Measurements from ENCODE around the gene ZNF441.
"Not testable (repeated sequence)": the region's sequence is repeated elsewhere in the genome, so short reads cannot be mapped to it uniquely, and the experiment has no call there.

The ZNF441 gene

DNA sequence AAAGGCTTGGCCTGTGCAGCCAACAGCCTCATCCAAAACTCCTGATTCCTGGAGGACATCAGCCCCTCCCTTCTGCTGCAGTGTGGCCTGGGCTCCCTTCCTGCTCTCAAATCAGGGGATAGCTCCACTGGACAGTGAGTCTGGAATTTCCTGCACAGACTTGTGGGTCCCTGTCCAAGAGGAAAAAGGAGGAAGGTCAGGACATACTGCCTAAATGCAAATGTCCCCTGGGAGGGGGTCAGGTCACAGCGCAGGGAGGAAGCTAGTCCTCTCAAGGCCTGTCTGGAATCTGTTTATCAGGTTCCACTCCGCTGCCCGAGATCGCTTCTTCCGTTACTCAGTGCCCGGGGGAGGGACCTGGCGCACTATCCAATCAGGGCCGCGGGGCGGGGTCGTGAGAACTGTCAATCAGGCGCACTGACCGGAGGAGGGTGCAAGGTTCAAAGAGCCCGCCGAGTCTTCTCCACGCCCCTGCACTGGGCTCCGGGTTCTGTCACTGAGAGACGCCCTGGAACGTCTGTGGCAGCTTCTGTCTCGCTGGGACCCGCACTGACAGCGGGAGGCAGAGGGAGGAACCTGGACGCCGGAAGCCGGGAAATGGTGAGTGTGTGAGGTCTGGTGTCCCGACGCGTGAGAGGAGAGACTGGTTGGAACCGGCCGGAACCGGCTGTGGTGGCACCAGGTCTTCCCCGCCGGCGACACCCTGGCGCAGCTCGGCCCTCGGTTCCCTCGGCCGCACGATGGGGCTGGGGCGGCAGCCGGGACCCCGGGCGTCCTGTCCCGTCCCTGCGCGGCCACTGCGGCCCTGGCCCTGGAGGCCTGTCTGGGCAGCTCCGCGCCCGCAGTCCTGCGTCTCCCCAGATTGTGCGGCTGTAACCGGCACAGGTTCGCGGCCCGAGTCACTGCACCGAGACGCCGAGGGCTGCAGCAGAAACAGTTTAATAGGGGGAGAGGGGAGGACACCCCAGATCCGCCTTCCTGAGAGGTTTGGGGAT is at the start of gene ZNF441:
ZNF441 (plus strand) TSS at position 404 of the 995 bp plus-strand sequence; CDS start at position 598, 194 bp downstream.
- peak; percentile 95 for DNase-seq (ENCODE audit: low spot score)

DNA sequence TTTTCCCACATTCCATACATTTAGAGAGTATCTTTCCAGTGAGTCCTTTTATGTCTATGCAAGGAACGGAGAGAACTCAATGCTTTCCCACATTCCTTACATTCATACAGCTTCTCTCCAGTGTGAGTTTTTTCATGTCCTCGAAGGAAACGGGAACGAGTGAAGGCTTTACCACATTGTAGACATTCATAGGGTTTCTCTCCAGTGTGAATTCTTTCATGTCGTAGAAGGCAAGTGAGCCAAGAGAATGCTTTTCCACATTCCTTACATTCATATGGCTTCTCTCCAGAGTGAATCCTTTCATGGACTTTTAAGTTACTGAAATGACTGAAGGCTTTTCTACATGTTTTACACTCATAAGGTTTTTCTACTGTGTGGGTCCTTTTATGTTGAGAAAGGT is 45.1 kb upstream of the ZNF441 start:
- no peak for DNase-seq (ENCODE audit: low spot score)

DNA sequence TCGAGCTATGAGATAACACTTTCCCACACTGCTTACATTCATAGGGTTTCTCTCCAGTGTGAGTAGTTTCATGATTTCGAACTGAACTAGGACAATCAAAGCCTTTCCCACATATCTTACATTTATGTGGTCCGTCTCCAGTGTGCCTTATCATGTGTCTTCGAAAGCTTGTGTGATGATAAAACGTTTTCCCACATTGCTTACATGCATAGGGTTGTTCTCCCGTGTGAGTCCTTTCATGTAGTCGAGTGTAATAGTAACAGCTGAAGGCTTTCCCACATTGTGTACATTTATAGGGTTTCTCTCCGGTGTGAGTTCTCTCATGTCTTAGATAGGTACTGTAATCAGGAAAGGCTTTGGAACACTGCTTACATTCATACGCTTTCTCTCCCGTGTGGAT is 44.4 kb upstream of the ZNF441 start:
- no peak for DNase-seq (ENCODE audit: low spot score)

DNA sequence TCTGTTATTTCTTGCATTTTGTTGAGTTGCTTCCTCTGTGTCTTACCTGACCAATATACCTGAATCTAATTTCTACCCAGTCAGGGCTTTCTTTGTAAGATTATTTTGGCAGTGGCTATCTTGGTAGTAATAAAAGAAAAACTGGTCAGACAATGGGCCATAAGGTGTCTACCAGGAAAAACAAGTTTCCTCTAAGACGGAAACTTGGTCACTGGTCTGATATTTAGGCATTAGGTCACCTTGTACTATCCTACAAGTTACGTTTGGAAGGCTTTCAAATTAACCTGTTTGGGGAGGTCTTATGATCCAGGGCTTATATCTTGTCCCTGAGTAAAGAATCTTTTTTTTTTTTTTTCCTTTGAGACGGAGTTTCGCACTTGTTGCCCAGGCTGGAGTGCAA is 37.2 kb upstream of the ZNF441 start:
- DNase-seq (ENCODE audit: low spot score), result no peak

DNA sequence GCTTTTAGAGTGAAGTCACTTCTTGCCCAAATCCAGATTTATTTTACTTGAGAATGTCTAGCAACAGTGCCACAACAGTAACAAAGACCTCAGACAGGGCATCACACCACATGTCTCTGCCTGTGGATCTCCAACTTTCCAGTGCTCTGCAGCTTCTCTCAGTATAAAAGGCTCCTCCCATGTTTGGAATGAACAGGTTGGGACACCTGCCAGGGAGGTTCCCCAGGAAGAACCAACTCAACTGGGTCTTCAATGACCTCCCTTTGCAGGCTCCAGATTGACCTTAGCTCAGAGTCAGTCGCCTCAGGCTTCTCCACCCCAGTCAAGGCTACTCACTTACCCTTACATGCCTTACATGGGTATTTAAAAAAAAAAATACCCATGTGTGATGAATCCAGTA is 31.4 kb upstream of the ZNF441 start:
- DNase-seq (ENCODE audit: low spot score), result no peak

DNA sequence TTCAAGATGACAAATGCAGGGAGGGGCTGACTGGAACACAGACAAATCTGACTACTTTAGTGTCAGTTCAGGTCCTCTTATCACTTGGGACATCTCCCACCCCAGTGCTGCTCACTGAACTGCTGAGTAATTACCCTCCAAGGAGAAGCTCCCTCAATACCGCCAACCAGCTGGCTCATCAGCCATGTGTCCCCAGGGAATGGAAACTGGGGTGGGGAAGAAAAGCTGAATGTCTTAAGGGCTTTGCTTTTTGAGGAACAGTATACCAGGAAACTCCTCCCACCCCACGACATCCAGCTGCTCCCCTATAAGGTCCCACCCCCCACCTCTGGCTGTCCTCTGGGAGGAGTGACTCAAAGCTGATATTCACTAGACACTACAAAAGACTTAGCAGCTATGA is 30.1 kb upstream of the ZNF441 start:
- DNase-seq (ENCODE audit: low spot score), result no peak

DNA sequence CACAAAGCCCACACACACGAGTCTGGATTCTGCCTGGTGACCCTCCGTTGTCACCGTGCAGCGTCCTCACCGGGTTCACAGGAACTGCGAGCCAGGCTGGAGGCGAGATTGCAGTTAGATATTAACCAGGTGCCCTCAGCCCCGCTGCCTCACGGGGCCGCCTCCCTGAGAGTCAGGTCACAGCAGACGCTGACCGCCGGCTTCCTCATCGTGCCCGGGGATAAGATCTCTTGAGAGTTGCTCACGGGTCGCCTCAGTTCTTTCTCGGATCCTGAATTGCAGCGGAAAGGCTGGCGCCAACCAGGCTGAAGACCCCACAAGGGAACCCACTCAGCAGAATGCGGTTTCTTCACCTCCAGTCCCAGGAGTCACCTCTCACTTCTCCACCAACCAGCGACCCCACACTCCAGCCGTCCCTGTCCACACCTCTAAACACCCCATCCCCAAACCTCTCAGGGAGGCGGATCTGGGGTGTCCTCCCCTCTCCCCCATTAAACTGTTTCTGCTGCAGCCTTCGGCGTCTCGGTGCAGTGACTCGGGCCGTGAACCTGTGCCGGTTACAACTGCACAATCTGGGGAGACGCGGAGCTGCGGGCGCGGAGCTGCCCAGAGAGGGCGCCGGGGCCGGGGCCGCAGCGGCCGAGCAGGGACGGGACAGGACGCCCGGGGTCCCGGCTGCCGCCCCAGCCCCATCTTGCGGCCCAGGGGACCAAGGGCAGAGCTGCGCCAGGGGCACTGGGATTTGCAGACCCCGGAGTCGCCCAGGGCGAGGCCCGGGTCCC is 28.6 kb upstream of the ZNF441 start:
- DNase-seq (ENCODE audit: low spot score), result peak; percentile 31

DNA sequence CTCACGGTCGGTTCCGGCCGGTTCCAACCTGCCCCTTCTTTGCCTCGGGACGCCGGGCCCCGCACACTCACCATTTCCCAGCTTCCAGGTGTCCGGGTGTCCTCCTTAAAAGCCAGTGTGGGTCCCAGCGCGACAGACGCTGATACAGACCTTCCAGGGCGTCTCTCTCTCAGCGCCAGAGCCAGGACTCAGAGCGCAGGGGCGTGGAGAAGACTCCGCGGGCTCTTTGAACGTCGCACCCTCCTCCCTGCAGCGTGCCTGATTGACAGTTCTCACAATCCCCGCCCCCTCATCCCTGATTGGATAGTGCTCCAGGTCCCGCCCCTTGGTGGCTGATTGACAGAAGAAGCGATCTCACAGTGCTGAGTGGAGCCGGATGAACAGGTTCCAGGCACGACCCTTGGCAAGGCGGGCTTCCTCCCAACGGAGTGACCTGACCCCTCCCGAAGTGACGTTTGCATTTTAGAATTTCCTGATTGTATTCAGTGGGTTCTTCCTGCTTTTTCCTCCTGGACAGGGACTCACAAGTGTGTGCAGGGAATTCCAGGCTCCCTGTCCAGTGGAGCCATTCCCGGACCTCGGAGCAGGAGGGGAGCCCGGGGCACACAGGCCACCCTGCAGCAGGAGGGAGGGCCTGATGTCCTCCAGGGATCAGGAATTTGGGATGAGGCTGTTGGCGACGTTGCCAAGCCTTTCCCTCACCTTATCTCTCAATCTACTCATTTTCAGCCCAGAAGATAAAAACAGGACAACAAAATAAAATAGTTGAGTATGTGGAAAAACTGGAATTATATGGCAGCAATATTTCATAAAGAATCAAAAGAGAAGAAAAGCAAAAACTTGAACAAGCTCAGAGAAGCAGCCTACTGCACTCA is 27.8 kb upstream of the ZNF441 start, which contains the start of gene ZNF823:
ZNF823 (minus strand) TSS at position 201 of the 875 bp plus-strand sequence; CDS start at position 74, 127 bp downstream.
- DNase-seq (ENCODE audit: low spot score), result peak; percentile 100

DNA sequence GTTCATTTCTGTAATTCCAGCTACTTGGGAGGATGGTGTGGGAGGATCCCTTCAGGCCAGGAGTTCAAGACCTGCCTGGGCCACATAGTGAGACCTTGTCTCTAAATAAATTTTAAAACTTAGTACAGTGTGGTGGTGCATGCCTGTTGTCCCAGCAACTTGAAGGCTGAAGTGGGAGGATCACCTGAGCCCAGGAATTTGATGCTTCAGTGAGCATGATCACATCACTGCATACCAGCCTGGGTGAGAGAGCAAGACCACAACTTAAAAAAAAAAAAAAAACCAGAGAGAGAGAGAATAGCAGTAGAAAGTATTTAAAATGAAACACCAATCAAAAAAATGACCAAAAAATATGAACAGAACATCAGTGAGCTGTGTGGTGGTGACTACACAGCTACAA is 20.9 kb upstream of the ZNF441 start:
- DNase-seq (ENCODE audit: low spot score), result no peak

DNA sequence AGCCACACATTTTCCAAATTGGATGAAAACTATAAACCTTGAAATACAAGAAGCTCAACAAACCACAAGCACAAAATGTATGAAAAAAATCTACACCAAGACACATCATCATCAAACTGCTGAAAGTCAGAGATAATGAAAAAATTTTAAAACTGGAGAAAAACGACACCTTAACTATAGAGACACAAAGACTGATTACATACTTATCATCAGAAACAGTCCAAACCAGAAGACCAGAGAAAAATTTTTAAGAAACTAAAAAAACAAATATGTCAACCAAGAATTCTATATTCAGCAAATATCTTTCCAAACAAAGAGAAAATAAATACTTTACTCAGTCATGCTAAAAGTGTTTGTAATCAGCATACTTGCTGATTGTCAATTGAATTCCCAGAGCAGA is 19.5 kb upstream of the ZNF441 start:
- no peak for DNase-seq (ENCODE audit: low spot score)

DNA sequence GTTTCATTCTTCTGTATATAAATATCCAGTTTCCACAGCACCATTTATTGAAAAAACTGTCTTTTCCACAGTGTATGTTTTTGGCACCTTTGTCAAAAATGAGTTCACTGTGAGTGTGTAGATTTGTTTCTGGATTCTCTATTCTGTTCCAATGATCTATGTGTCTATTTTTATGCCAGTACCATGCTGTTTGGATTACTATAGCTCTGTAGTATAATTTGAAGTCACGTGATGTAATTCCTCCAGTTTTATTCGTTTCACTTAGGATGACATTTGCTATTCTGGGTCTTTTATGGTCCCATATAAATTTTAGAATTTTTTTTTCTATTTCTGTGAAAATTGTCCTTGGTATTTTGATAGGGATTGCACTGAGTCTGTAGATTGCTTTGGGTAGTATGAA is 17.0 kb upstream of the ZNF441 start:
- DNase-seq (ENCODE audit: low spot score), result no peak

DNA sequence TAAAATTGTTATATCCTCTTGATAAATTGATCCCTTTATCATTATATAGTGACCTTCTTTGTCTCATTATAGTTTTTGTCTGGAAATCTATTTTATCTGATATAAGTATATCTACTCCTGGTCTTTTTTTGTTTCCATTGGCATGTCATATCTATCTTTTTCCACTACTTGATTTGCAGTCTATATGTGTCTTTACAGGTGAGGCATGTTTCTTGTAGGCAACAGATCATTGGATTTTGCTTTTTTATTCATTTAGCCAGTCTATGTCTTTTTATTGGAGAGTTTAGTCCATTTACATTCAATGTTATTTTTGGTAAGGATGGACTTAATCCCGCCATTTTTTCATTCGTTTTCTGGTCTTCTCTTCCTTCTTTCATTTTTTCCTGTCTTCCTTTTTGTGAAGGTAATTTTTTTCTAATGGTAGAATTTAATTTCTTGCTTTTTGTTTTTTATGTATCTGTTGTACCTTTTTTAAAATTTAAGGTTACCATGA is 14.5 kb upstream of the ZNF441 start:
- DNase-seq (ENCODE audit: low spot score), result no peak

DNA sequence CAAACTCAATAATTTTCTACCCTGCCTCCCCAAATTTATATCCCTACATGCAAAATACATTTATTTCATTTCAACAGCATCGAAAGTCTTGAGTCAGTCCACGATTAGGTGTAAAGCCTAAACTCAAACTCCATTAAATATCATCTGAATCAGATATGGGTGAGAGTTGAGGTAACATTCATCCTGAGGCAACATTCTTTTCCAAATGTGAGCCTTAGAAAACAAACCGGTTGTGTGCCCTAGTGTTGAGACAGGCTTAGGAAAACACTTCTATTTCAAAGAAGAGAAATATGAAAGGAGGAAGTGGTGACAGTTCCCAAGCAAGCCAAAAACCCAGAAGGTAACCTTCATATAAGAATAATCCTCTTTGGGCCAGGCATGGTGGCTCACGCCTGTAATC is 12.1 kb upstream of the ZNF441 start:
- DNase-seq (ENCODE audit: low spot score), result no peak

DNA sequence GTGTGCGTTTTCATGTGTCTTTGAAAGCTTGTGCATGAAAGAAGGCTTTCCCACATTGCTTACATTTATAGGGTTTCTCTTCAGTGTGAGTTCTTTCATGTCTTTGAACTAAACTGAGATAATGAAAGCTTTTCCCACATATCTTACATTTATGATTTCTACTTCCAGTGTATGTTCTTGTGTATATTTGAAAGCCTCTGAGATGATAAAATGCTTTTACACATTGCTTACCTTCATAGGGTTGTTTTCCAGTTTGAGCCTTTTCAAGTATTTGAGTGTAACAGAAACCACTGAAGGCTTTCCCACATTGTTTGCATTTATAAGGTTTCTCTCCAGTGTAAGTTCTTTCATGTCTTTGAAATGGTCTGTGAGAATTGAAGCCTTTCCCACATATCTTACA is 9.8 kb upstream of the ZNF441 start:
- DNase-seq (ENCODE audit: low spot score), result no peak

DNA sequence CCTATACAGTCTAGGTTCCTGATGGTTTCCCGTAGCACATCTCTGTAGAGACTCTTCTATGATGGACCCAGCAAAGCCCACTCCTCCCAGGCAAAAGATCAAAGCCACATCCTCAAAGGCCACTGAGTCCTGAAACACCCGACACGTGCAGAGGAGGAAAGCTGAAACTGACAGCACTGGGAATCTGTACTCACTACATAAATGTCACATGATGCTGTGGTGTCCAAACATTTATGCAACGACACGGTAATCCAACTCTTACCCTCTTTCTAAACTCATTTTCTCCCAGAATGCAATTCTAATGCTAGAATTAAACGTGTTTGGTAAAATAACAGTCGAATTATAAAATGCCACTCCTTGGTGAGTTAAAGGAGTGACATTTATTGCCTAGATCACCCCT is 7.0 kb upstream of the ZNF441 start:
- no peak for DNase-seq (ENCODE audit: low spot score)

DNA sequence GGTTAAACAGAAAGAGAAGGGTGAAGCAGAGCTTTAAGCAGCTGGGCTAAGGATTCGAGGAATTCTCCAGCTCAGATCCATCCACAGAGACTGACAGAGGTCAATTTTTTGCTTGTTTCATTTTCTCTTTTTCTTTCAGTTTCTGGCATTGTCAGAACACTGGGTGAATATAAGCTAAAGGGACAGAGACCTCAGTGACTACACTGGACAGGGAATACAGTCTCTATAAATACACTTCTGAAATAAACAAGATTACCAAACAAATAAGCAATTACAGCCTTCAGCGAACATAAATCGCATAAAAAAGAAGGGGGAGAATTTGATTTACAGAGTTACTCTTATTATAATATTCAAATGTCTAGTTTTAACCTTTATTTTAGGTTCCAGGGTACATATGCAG is 3.7 kb upstream of the ZNF441 start:
- DNase-seq (ENCODE audit: low spot score), result no peak

DNA sequence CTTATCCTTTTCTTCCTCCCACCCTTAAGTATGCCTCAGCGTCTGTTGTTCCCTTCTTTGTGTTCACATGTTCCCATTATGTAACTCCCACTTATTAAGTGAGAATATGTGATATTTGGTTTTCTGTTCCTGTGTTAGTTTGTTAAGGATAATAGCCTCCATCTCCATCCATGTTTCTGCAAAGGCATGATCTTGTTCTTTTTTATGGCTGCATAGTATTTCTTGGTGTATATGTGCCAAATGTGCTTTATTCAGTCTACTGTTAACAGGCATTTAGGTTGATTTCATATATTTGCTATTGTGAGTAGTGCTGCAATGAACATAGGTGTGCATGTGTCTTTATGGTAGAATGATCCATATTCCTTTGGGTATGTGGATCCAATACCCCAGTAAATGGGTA is 3.2 kb upstream of the ZNF441 start:
- no peak for DNase-seq (ENCODE audit: low spot score)

DNA sequence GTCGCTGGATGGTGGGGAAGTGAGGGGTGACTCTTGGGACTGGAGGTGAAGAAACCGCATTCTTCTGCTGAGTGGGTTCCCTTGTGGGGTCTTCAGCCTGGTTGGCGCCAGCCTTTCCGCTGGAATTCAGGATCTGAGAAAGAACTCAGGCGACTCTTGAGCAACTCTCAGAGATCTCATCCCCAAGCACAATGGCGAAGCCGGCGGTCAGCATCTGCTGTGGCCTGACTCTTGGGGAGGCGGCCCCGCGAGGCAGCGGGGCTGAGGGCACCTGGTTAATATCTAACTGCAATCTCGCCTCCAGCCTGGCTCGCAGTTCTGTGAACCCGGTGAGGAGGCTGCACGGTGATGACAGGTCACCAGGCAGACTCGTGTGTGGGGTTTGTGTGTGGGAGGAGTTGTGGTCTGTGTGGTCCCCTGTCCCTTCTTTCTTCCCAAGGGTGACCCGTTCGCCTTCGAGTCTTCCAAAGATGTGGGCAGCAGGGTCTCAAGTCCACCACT is 883 bp downstream of the ZNF441 start:
- DNase-seq (ENCODE audit: low spot score), result peak; percentile 7

DNA sequence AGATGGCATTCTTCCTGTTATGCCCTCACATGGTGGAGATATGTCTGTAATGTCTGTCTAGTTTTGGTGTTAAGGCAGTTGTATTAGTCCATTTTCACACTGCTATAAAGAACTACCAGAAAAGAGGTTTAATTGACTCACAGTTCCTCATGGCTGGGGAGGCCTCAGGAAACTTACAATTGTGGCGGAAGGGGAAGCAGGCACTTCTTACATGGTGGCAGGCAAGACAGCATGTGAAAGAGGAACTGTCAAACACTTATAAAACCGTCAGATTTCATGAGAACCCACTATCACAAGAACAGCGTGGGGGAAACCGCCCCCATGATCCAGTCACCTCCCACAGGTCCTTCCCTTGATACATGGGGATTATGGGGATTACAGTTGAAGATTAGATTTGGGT is 3.2 kb downstream of the ZNF441 start:
- DNase-seq (ENCODE audit: low spot score), result no peak

DNA sequence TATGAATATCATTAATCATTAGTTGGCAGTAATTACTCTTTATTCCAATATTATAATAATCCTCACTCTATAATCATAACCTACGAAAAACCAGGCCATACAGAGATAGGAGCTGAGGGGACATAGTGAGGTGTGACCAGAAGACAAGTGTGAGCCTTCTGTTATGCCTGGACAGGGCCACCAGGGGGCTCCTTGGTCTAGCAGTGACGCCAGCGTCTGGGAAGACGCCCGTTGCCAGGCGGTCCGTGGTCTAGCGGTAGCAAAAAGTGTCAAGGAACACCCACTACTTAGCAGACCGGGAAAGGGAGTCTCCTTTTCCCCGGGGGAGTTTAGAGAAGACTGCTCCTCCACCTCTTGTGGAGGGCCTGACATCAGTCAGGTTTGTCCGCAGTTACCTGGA is 4.7 kb downstream of the ZNF441 start:
- not testable (repeated sequence) for DNase-seq (ENCODE audit: low spot score)

DNA sequence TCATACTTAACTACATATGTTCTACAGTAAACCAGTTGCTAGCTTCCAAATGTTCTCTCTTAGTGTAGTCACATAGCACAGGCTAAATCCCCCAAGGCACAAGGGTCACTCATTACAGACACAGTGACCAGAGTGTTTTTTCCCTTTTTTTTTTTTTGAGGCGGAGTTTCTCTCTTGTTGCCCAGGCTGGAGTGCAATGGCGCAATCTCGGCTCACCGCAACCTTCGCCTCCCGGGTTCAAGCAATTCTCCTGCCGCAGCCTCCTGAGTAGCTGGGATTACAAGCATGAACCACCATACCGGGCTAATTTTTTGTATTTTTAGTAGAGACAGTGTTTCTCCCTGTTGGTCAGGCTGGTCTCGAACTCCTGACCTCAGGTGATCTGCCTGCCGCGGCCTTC is 9.9 kb downstream of the ZNF441 start:
- DNase-seq (ENCODE audit: low spot score), result not testable (repeated sequence)

Measured in cerebellar cortex (tissue), 1 donor.